SKM-1 (cell line): ENCODE measurements around the gene TRIO.
"Not testable (repeated sequence)": the region's sequence is repeated elsewhere in the genome, so short reads cannot be mapped to it uniquely, and the experiment has no call there.

Source experiments
- DNase-seq: peaks from one replicate; lab custom pipeline; 2025; ENCODE audit not compliant: unreplicated experiment; lab: John Stamatoyannopoulos, UW

TRIO gene

GRCh38 chr5:14142827-14143545 is at the start of gene TRIO:
Gene TRIO, plus strand, starts transcription at chr5:14143342. Its CDS starts 384 bp downstream, at chr5:14143726.
- DNase-seq: peak; percentile 87

DNA sequence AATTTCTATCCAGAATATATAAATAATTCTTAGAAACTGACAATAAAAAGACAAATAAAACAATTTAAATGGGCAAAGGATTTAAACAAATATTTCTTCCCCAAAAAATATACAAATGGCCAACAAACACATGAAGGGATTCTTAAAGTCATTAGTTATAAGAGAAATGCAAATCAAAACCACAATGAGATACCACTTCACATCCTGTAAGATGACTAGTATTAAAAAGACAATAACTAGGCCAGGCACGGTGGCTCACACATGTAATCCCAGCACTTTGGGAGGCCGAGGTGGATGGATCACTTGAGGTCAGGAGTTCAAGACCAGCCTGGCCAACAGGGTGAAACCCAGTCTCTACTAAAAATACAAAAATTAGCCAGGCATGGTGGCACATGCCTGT is 45.8 kb upstream of the TRIO start:
- DNase-seq: not testable (repeated sequence)

GRCh38 chr5:14097998-14098471 is 45.1 kb upstream of the TRIO start:
- DNase-seq: no peak

DNA sequence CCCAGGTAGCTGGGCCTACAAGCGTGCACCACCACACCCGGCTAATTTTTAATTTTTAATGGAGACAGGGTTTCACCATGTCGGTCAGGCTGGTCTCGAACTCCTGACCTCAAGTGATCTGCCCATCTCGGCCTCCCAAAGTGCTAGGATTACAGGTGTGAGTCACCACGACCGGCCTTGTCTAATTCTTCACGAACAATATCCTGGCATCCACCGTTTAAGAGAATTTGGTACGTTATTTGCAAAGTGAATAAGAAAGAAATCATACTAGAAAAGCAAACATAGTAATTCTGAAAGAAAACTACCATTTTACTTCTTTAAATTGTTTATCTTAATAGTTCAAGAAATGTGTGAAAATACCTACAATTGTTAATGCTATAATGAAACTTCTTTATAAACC is 42.9 kb upstream of the TRIO start:
- DNase-seq: no peak

- DNase-seq: no peak
Measured at GRCh38 chr5:14101922-14102321, 41.2 kb upstream of the TRIO start.

DNA sequence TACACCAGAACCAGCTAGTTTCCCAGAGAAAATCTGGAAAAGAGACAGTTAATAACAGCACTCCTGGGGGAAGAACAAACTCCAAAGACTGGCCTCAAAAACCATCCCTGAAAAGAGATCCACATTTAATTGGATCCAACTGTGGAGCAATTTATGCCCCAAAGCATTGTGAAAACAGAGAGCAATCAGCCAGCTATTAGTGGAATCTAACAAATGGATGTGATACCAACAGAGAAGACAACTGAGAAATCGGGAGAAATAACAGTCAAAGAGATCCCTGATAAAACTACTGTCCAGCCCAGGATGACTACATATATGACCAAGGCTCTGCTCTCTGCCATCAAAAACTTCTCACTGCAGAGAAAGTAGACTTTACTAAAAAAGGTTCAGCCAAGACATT is 40.5 kb upstream of the TRIO start:
- DNase-seq: no peak

GRCh38 chr5:14105718-14106410 is 37.3 kb upstream of the TRIO start:
- DNase-seq: no peak

DNA sequence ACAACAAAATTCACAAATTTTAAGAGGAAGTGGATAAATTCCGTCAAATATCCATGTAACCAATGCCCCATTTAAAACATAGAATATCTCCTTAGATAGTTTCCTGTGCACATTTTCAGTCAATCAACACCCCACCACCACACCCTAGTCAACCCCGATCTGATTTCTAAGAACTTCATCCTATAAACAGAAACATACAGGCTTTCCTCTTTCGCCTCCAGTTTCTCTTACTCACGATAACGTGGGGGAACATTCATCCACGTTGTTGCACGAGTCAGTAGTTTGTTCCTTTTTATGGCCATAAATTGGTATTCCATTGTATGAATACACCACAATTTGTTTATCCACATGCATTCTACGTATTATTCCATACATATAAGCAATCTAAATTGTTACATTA is 35.6 kb upstream of the TRIO start:
- no peak for DNase-seq

- DNase-seq: peak; percentile 65
Measured at GRCh38 chr5:14108170-14108996, 34.8 kb upstream of the TRIO start.

GRCh38 chr5:14109041-14109747 is 33.9 kb upstream of the TRIO start:
- no peak for DNase-seq

GRCh38 chr5:14109771-14110170 is 33.4 kb upstream of the TRIO start:
- DNase-seq: no peak

DNA sequence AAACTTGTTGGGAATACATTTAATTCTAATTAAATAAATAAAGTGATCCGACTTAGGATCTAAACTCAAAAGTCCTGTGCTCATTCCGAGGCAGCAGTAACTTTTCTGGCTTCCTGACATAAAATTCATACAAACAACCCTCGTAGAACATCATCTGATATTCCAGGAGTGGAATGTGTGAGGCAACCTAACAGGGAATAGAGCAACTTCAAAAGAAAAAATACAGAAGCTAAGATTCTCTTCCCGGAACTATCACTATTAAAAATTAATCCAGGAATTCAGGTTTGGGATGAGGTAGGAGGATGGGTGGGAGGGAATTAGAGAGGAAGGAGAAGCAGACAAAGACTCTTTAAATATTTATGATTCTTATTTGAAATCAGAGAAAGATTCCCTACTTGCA is 32.9 kb upstream of the TRIO start:
- no peak for DNase-seq

- DNase-seq: no peak
Measured at GRCh38 chr5:14110680-14111079, 32.5 kb upstream of the TRIO start.

DNA sequence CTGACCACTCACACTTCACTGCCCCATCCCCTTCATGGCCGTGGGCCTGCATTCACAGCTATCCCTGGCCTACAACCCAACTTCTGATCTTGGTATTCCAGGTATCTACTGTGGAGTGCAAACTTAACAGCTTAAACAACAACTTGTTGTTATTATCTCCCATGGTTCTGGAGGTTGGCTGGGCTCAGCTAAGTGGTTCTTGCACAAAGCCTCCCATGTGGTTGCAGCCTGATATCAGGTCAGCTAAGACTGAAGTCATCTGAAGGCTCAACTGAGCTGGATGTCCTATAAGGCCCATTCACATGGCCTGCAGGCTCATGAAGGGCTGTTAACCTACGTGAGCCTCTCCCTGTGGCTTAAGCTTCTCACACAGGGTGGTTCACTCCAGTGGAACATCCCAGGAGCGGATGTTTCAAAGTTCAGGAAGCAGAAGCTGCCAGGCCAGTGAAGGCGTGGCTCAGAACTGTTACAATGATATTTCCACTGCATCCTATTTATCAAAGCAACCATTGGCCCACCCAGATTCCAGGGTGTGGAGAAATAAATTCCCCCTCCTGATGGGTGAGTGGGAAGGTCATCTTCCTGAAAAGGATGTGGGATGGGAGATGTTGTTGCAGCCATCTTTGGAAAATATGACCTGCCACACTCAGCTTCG is 30.0 kb upstream of the TRIO start:
- DNase-seq: no peak

DNA sequence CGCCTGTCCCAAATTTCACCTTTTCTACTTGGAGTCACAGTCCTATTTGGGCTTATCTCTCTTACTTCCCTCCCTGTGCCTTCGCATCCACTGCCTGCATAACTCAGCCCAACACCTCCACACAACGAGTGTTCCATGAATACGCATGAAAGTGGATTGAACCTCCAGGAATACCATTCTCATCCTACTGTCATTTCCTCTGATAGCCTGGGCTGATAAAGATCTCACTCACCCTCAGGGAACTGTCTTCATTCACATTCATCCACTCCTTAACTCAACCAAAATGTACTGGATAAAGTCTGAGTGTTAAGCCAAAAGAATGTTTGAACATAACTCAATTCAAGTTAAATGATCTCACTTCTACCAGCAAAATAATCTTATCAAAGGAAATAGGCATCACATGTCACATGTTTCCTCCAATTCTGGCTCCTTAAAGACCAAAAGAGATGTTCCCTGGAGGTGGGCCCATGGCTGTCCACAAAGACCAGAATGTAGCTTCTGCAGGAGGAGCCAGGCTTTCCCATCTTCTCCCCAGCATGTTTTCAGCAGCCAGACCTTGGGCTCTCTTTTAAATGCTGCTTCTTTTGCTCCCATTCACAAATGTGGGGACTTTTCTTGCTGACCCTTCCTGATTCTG is 28.4 kb upstream of the TRIO start:
- no peak for DNase-seq

DNA sequence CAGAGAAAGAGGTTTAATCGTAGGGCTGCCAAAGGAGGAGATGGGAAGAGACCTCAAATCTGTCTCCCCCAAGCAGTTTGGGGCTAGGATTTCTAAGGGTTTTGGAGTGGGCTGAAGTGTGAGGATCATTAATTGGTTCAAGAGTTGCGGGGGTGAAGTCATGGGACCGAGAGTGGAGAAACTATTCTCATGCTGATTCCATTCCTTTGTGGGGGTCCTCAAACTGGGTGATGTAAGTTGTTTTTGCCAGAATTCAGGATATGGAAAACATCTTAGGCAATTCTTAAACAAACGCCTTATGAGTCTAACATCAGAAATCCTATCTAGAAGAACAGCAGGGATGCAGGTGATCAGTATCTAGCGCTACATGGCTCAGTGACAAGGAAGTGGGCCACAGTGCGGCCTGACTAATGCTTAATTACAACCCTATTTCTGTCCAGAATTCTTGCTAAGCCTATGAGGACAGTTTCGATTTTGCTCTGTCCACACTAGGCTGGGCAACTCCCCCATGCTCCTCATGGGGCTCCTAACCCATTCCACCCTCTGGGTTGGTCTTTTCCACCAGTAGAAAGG is 27.7 kb upstream of the TRIO start:
- no peak for DNase-seq

GRCh38 chr5:14118551-14119320 is 24.4 kb upstream of the TRIO start:
- no peak for DNase-seq

- no peak for DNase-seq
Measured at GRCh38 chr5:14120176-14120575, 23.0 kb upstream of the TRIO start.

DNA sequence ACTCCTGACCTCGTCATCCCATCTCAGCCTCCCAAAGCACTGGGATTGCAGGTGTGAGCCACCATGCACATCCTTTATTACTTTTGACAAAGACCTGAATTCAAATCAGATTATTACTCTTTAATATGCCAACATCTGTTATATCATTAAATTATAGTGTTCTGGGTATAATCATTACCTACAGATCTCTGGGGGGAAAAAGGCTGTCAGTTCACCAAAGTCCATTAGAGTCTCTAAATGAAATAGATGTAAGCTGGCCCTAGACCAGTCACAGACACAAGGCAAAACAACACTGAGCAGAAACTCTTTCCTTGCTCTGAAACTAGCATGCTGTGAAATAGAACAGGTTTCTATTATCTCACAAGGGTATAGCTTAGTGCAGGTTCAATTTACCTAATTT is 21.6 kb upstream of the TRIO start:
- no peak for DNase-seq
